ENCODE data around the gene FGD5. TPM values are rescaled to one million over a fixed set of nuclear protein-coding genes. Genes with fewer than 3 reads are reported as not detected.

The FGD5 gene
- under 0.01 TPM in 2 replicates for total RNA-seq

GRCh38 chr3:14818804-14819500 is at the start of gene FGD5:
Gene FGD5 (plus strand): TSS chr3:14818962. CDS start chr3:14819072, 110 bp downstream.

GRCh38 chr3:14947100-14947885 is 128.5 kb downstream of the FGD5 start, which contains the start of gene NR2C2:
Gene NR2C2 (plus strand): TSS chr3:14947583. CDS start chr3:15003915, 56,332 bp downstream.

Other genes with a start within 250 kb of the FGD5 start
- 12.3 and 15.9 TPM in 2 replicates for gene CCDC174, start 167.2 kb upstream of the FGD5 start, total RNA-seq
- gene C3orf20, start 143.8 kb upstream of the FGD5 start, total RNA-seq: not detected in 2 replicates
- 17.1 and 31.0 TPM in 2 replicates for gene NR2C2, start 128.6 kb downstream of the FGD5 start, total RNA-seq
- 13.3 and 29.5 TPM in 2 replicates for gene MRPS25, start 246.4 kb downstream of the FGD5 start, total RNA-seq